ENCODE results near the gene TMIGD2.
"Not testable (repeated sequence)": the region's sequence is repeated elsewhere in the genome, so short reads cannot be mapped to it uniquely, and the experiment has no call there.

DNA sequence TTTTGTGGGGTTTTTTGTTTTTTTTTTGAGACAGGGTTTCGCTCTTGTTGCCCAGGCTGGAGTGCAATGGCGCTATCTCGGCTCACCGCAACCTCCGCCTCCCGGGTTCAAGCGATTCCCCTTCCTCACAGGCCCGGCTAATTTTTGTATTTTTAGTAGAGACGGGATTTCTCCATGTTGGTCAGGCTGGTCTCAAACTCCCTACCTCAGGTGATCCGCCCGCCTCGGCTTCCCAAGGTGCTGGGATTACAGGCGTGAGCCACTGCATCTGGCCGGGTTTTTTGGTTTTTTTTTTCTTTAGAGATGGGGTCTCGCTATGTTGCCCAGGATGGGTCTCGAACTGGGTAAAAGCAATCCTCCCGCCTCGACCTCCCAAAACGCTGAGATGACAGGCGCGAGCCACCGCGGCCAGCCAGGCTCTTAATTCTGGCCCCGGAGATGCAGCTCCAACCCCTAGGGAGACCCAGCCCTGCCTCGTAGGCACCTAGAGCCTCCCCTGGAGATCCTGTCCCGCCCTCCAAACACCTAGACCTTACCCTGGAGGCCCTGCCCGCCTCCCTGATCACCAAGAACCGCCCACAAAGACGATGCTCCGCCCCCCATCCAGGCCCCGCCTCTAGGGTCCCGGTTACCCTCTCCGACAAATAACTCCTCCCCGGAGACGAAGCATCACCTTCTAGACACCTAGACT, 26.9 kb upstream of the TMIGD2 start:
- not testable (repeated sequence) for TF ChIP-seq EZH2 (IDR thresholded peaks at IDR 0.05; ENCODE audit: low read length, unreplicated experiment)
- TF ChIP-seq, protein P1, sequence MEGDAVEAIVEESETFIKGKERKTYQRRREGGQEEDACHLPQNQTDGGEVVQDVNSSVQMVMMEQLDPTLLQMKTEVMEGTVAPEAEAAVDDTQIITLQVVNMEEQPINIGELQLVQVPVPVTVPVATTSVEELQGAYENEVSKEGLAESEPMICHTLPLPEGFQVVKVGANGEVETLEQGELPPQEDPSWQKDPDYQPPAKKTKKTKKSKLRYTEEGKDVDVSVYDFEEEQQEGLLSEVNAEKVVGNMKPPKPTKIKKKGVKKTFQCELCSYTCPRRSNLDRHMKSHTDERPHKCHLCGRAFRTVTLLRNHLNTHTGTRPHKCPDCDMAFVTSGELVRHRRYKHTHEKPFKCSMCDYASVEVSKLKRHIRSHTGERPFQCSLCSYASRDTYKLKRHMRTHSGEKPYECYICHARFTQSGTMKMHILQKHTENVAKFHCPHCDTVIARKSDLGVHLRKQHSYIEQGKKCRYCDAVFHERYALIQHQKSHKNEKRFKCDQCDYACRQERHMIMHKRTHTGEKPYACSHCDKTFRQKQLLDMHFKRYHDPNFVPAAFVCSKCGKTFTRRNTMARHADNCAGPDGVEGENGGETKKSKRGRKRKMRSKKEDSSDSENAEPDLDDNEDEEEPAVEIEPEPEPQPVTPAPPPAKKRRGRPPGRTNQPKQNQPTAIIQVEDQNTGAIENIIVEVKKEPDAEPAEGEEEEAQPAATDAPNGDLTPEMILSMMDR (conservative IDR thresholded peaks at IDR 0.05; ENCODE audit: low read depth, low read length) = not testable (repeated sequence)
